PFSK-1 (cell line): ENCODE measurements around the gene EXOC6B.

ENCODE experiments used
- FOXP2 ChIP-seq: optimal IDR thresholded peaks from 2 replicates; pipeline ENCODE3; 2011; ENCODE audit warnings: borderline replicate concordance, control low read depth, inconsistent platforms; ENCODE audit not compliant: insufficient read depth; ENCODE audit errors: extremely low read length, extremely low read depth
- POLR2AphosphoS5 ChIP-seq: IDR thresholded peaks from 2 replicates; pipeline ENCODE4 v1.6.1; 2012; ENCODE audit warnings: low read depth, mild to moderate bottlenecking, control low read depth, low read length, moderate library complexity
- REST ChIP-seq, 2 experiments: IDR thresholded peaks; 2 replicates each; pipeline versions ENCODE4 v1.6.1 to v1.8.0; 2011 to 2012; ENCODE audit warnings: low read depth in 2 of 2, low read length in 2 of 2, control low read depth in 1 of 2, inconsistent platforms in 1 of 2, mild to moderate bottlenecking in 1 of 2, moderate library complexity in 1 of 2; ENCODE audit not compliant: insufficient read depth in 1 of 2
- SIN3A ChIP-seq: IDR thresholded peaks from 2 replicates; pipeline ENCODE4 v1.6.1; 2012; ENCODE audit warnings: mild to moderate bottlenecking, low read length, moderate library complexity, borderline replicate concordance; ENCODE audit not compliant: insufficient read depth
- TAF1 ChIP-seq: IDR thresholded peaks from 2 replicates; pipeline ENCODE4 v1.6.1; 2012; ENCODE audit warnings: low read length, control low read depth, borderline replicate concordance; ENCODE audit not compliant: insufficient read depth

DNA sequence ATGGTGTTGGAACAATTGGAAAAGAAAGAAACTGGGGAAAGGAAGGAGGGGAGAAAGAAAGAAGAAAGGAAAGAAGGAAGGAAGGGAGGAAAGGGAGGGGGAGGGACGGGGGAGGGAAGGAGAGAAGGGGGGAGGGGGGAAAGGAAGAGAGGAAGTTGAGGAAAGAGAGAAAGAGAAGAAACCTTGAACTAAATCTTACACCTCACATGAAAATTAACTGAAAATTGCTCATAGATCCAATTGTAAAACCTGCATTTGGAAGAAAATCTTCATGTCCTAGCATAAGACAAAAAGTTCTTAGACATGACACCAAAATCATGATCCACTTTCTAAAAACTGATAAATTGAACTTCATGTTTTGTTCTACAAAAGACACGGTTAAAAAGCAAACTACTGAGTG, 163.8 kb downstream of the EXOC6B start:
- TF ChIP-seq POLR2AphosphoS5 (no peak), TAF1 (no peak), SIN3A (no peak), REST (IDR thresholded peaks at IDR 0.05; ENCODE audit: insufficient read depth in 1 of 2, low read depth in 2 of 2, low read length in 2 of 2) (no peak), FOXP2 (no peak)
